GM23338 (cell line): ENCODE measurements around the gene ADIPOR1. TPM values are rescaled to one million over a fixed set of nuclear protein-coding genes. Genes with fewer than 3 reads are reported as not detected.

ENCODE experiments used
- ATAC-seq: fragments of 200-7000 bp; cut with Tn5 transposase; 3 replicates; pipeline ENCODE4 v1.9.1; 2020
- DNase-seq: peaks from one replicate; pipeline ENCODE4 v3.0.0-alpha.2; 2015; ENCODE audit warnings: low spot score
- H2AFZ ChIP-seq: fragments of 200-600 bp; sonication (generic); 2 replicates; pipeline ENCODE4 v1.8.0; 2016; ENCODE audit warnings: antibody characterized with exemption, mild to moderate bottlenecking, moderate library complexity
- H3F3A ChIP-seq: fragments of 200-600 bp; sonication (generic); replicated peaks from 2 replicates; pipeline ENCODE4 v1.8.0; 2017; ENCODE audit warnings: antibody characterized with exemption, mixed run types, low read depth
- H3K27ac ChIP-seq: fragments of 200-600 bp; sonication (generic); 2 replicates; pipeline ENCODE4 v1.6.1; 2016; ENCODE audit warnings: low read depth
- H3K27me3 ChIP-seq: fragments of 200-600 bp; sonication (generic); 2 replicates; pipeline ENCODE4 v1.8.0; 2016; ENCODE audit warnings: mild to moderate bottlenecking, mixed run types, moderate library complexity; ENCODE audit not compliant: insufficient read depth
- H3K36me3 ChIP-seq: fragments of 200-600 bp; sonication (generic); 2 replicates; pipeline ENCODE4 v1.8.0; 2016; ENCODE audit warnings: mild to moderate bottlenecking; ENCODE audit not compliant: insufficient read depth
- H3K4me1 ChIP-seq: fragments of 200-600 bp; sonication (generic); 2 replicates; pipeline ENCODE4 v1.8.0; 2016; ENCODE audit warnings: mild to moderate bottlenecking, moderate library complexity; ENCODE audit not compliant: insufficient read depth
- H3K4me2 ChIP-seq: fragments of 200-600 bp; sonication (generic); 2 replicates; pipeline ENCODE4 v1.7.1; 2017; ENCODE audit warnings: mixed run types
- H3K4me3 ChIP-seq: fragments of 200-600 bp; sonication (generic); 2 replicates; pipeline ENCODE4 v1.6.1; 2016; ENCODE audit warnings: mixed run types
- H3K79me2 ChIP-seq: fragments of 200-600 bp; sonication (generic); replicated peaks from 2 replicates; pipeline ENCODE4 v1.8.0; 2017; ENCODE audit warnings: mild to moderate bottlenecking; ENCODE audit not compliant: insufficient read depth
- H3K9me2 ChIP-seq: fragments of 200-600 bp; sonication (generic); 2 replicates; pipeline ENCODE4 v1.8.0; 2017; ENCODE audit not compliant: insufficient read depth
- H4K20me1 ChIP-seq: fragments of 200-600 bp; sonication (generic); replicated peaks from 2 replicates; pipeline ENCODE4 v1.8.0; 2017; ENCODE audit warnings: mild to moderate bottlenecking; ENCODE audit not compliant: insufficient read depth
- H3K27ac Mint-ChIP-seq: 2 replicates; pipeline ENCODE4 v1.8.0; 2020; ENCODE audit warnings: inconsistent platforms, mild to moderate bottlenecking, moderate library complexity, mixed read lengths
- H3K27me3 Mint-ChIP-seq: 3 replicates; pipeline ENCODE4 v1.8.0; 2022; ENCODE audit warnings: low read depth, mild to moderate bottlenecking, moderate library complexity, mixed read lengths, inconsistent platforms; ENCODE audit not compliant: insufficient read depth, poor library complexity
- H3K36me3 Mint-ChIP-seq: 3 replicates; pipeline ENCODE4 v1.8.0; 2021; ENCODE audit warnings: low read depth, mild to moderate bottlenecking, inconsistent platforms, moderate library complexity, mixed read lengths
- H3K4me1 Mint-ChIP-seq: 3 replicates; pipeline ENCODE4 v1.8.0; 2020; ENCODE audit warnings: mild to moderate bottlenecking, inconsistent platforms, mixed read lengths
- H3K4me3 Mint-ChIP-seq: 3 replicates; pipeline ENCODE4 v1.8.0; 2021; ENCODE audit warnings: moderate library complexity, mild to moderate bottlenecking, inconsistent platforms, mixed read lengths
- H3K9me3 Mint-ChIP-seq: 3 replicates; pipeline ENCODE4 v1.8.0; 2020; ENCODE audit warnings: moderate library complexity, mild to moderate bottlenecking, inconsistent platforms, mixed read lengths
- EZH2 ChIP-seq: fragments of 200-600 bp; sonication (generic); IDR thresholded peaks from one replicate; pipeline ENCODE4 v1.8.0; 2017; ENCODE audit warnings: antibody characterized with exemption, mild to moderate bottlenecking, low read depth; ENCODE audit not compliant: unreplicated experiment
- EZH2phosphoT487 ChIP-seq: fragments of 200-600 bp; sonication (generic); IDR thresholded peaks from one replicate; pipeline ENCODE4 v1.8.1; 2018; ENCODE audit warnings: antibody characterized with exemption; ENCODE audit not compliant: unreplicated experiment
- JUNB ChIP-seq: IDR thresholded peaks from one replicate; pipeline ENCODE4 v1.6.1; 2016; ENCODE audit warnings: antibody characterized with exemption; ENCODE audit not compliant: unreplicated experiment
- NANOG ChIP-seq: IDR thresholded peaks from 2 replicates; pipeline ENCODE4 v1.6.1; 2016; ENCODE audit warnings: antibody characterized with exemption, borderline replicate concordance
- STAT1 ChIP-seq: IDR thresholded peaks from one replicate; pipeline ENCODE4 v1.6.1; 2016; ENCODE audit warnings: antibody characterized with exemption; ENCODE audit not compliant: unreplicated experiment
- ZNF331 ChIP-seq: fragments of 250-450 bp; sonication (Bioruptor Pico); IDR thresholded peaks from 2 replicates; pipeline ENCODE4 v1.5.0; 2020; ENCODE audit warnings: low read depth, mild to moderate bottlenecking, moderate library complexity
- polyA plus RNA-seq: library from polyadenylated mRNA; unstranded; fragments of >200 nt; fragmentation: Nextera tagmentation; extraction: Ambion mirVana; gene quantifications from 2 replicates; pipeline ENCODE4 v1.2.1, GENCODE V29; 2016
- total RNA-seq: library from RNA; depleted of rRNA; stranded (reverse); fragments of >200 nt; shearing (Covaris generic); gene quantifications from 2 replicates; pipeline ENCODE4 v1.2.3, GENCODE V29; 2014
- TF ChIP-seq, protein P1 (sequence below): IDR thresholded peaks from one replicate; pipeline ENCODE4 v1.6.1; 2018; ENCODE audit warnings: antibody characterized with exemption; ENCODE audit not compliant: unreplicated experiment
- TF ChIP-seq, protein P2 (sequence below): IDR thresholded peaks from 2 replicates; pipeline ENCODE4 v1.6.1; 2016; ENCODE audit warnings: antibody characterized with exemption

The ADIPOR1 gene
- total and polyA plus RNA-seq, 2 experiments from 2014 or later: 47.2 to 59.1 TPM

DNA sequence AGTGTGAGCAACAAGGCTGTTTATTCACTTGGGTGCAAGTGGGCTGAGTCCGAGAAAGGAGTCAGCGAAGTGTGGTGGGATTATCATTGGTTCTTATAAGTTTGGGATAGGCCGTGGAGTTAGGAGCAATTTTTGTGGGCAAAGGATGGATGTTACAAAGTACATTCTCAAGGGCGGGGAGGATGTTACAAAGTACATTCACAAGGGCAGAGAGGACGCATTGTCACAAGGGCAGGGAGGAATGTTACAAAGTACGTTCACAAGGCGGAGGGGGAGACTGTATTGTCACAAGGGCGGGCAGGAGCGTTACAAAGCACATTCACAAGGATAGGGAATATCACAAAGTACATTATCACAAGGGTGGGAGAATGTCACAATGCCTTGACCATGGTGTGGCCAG, 43.9 kb upstream of the ADIPOR1 start:
- peaks cover 3% of the 10 kb centered on the region; the same call in 1 of the 2 replicates for H3F3A ChIP-seq
- peak overlapping the region; percentile 84; the same call in 1 of the 2 replicates for H2AFZ ChIP-seq
- no peak overlapping the region for H3K27ac ChIP-seq
- H3K27me3 ChIP-seq: no peaks in the 10 kb centered on the region
- no peaks in the 10 kb centered on the region for H3K36me3 ChIP-seq
- H3K79me2 ChIP-seq: no peaks in the 10 kb centered on the region
- Mint-ChIP-seq H3K27ac (peak overlapping the region; percentile 54), H3K4me1 (peaks cover 23% of the 10 kb centered on the region), H3K36me3 (no peaks in the 10 kb centered on the region), H3K4me3 (no peak overlapping the region), H3K27me3 (peaks cover 5% of the 10 kb centered on the region), H3K9me3 (no peaks in the 10 kb centered on the region)
- ATAC-seq (no peak), DNase-seq (no peak)
- no peaks in the 10 kb centered on the region for H4K20me1 ChIP-seq
- no peaks in the 10 kb centered on the region for H3K9me2 ChIP-seq
- TF ChIP-seq EZH2 (no peak), ZNF331 (CRISPR knock-in tag) (no peak), NANOG (no peak), STAT1 (no peak)
- TF ChIP-seq, protein P1, sequence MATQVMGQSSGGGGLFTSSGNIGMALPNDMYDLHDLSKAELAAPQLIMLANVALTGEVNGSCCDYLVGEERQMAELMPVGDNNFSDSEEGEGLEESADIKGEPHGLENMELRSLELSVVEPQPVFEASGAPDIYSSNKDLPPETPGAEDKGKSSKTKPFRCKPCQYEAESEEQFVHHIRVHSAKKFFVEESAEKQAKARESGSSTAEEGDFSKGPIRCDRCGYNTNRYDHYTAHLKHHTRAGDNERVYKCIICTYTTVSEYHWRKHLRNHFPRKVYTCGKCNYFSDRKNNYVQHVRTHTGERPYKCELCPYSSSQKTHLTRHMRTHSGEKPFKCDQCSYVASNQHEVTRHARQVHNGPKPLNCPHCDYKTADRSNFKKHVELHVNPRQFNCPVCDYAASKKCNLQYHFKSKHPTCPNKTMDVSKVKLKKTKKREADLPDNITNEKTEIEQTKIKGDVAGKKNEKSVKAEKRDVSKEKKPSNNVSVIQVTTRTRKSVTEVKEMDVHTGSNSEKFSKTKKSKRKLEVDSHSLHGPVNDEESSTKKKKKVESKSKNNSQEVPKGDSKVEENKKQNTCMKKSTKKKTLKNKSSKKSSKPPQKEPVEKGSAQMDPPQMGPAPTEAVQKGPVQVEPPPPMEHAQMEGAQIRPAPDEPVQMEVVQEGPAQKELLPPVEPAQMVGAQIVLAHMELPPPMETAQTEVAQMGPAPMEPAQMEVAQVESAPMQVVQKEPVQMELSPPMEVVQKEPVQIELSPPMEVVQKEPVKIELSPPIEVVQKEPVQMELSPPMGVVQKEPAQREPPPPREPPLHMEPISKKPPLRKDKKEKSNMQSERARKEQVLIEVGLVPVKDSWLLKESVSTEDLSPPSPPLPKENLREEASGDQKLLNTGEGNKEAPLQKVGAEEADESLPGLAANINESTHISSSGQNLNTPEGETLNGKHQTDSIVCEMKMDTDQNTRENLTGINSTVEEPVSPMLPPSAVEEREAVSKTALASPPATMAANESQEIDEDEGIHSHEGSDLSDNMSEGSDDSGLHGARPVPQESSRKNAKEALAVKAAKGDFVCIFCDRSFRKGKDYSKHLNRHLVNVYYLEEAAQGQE: no peak
- no peak overlapping the region for H3K4me2 ChIP-seq
- peaks cover 17% of the 10 kb centered on the region for H3K4me1 ChIP-seq
- no peak overlapping the region for H3K4me3 ChIP-seq

DNA sequence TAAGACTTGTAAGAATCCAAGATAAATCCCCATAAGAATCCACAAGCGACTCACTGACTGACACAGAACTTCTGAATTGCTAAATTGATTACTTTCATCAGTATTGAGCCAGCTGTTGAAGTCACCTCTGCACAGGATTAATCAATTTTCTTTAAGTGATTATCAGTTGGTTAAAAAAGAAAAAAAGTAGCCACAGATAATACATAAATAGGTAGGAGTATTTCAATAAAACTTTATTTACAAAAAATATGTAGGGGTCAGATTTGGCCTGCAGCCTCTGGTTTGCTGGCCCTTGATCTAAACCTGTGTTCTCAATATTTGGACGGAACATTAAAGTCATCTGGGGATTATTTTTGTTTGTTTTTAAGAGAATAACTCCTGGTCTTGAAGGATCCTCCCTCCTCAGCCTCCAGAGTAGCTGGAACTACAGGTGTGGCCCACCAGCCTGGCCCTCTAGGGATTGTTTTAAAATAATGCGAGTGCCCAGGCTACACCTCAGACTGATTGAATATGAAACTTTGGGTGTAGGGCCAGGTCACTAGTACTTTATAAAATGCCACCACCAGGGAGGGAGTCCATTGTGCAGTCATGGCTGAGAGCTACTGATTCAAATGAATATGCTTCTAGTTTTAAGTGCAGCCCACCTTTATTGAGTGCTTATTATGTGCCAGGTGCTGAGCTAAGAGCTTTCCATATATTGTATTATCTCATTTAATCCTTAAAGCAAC, 42.3 kb upstream of the ADIPOR1 start:
- DNase-seq (no peak), ATAC-seq (no peak)
- Histone ChIP-seq H3K36me3 (no peaks in the 10 kb centered on the region), H3F3A (no peaks in the 10 kb centered on the region), H3K4me1 (peaks cover 13% of the 10 kb centered on the region), H4K20me1 (no peaks in the 10 kb centered on the region), H2AFZ (no peak overlapping the region), H3K27ac (no peak overlapping the region), H3K9me2 (no peaks in the 10 kb centered on the region), H3K27me3 (no peaks in the 10 kb centered on the region), H3K79me2 (no peaks in the 10 kb centered on the region), H3K4me2 (no peak overlapping the region), H3K4me3 (no peak overlapping the region)
- Mint-ChIP-seq H3K27me3 (peaks cover under 1% of the 10 kb centered on the region), H3K4me3 (no peak overlapping the region), H3K27ac (no peak overlapping the region), H3K4me1 (peaks cover 19% of the 10 kb centered on the region), H3K9me3 (no peaks in the 10 kb centered on the region), H3K36me3 (no peaks in the 10 kb centered on the region)
- TF ChIP-seq EZH2phosphoT487 (no peak), JUNB (no peak), ZNF331 (CRISPR knock-in tag) (no peak), EZH2 (no peak)
- TF ChIP-seq, protein P2, sequence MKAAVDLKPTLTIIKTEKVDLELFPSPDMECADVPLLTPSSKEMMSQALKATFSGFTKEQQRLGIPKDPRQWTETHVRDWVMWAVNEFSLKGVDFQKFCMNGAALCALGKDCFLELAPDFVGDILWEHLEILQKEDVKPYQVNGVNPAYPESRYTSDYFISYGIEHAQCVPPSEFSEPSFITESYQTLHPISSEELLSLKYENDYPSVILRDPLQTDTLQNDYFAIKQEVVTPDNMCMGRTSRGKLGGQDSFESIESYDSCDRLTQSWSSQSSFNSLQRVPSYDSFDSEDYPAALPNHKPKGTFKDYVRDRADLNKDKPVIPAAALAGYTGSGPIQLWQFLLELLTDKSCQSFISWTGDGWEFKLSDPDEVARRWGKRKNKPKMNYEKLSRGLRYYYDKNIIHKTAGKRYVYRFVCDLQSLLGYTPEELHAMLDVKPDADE: no peak
